PC-3 (cell line): ENCODE data around the gene NIM1K. TPM values are rescaled to one million over a fixed set of nuclear protein-coding genes. Genes with fewer than 3 reads are reported as not detected.
A peak's percentile ranks its signal among the peaks of the same experiment; 100 is the strongest.

Source experiments
- ATAC-seq: fragments of 200-7000 bp; cut with Tn5 transposase; 2 replicates; pipeline ENCODE4 v1.9.1; 2020; ENCODE audit warnings: mild to moderate bottlenecking, moderate library complexity
- BruUV-seq: library from RNA; stranded (reverse); fragments of 400-500 nt; replicated peaks from 2 replicates; lab custom pipeline; 2021; lab: Mats Ljungman, UMichigan
- CTCF ChIA-PET: fragments of 300-600 bp; sonication (Branson Sonifier 250); formaldehyde crosslinking; loops from one replicate; lab custom pipeline; 2022; ENCODE audit warnings: antibody characterized with exemption; lab: Charles Lee
- POLR2A ChIA-PET: fragments of 300-600 bp; sonication (Branson Sonifier 250); formaldehyde crosslinking; loops from one replicate; lab custom pipeline; 2022; ENCODE audit warnings: antibody characterized with exemption; ENCODE audit not compliant: unreplicated experiment; lab: Charles Lee
- DNase-seq: peaks from one replicate; pipeline ENCODE4 v3.0.0-alpha.2; 2015
- H2AFZ ChIP-seq: fragments of 300-600 bp; sonication (generic); 2 replicates; pipeline ENCODE4 v1.6.0; 2016; ENCODE audit warnings: antibody characterized with exemption, low read length
- H3F3A ChIP-seq: fragments of 300-600 bp; sonication (generic); one replicate; pipeline ENCODE4 v1.6.0; 2017; ENCODE audit warnings: antibody characterized with exemption, low read length, control low read depth, mild to moderate bottlenecking; ENCODE audit not compliant: unreplicated experiment
- H3K27ac ChIP-seq: fragments of 300-600 bp; sonication (generic); 2 replicates; pipeline ENCODE4 v1.5.1; 2016; ENCODE audit warnings: mild to moderate bottlenecking, low read length
- H3K27me3 ChIP-seq: fragments of 300-600 bp; sonication (generic); 2 replicates; pipeline ENCODE4 v1.6.1; 2016; ENCODE audit warnings: low read length, mixed read lengths
- H3K36me3 ChIP-seq: fragments of 300-600 bp; sonication (generic); 2 replicates; pipeline ENCODE4 v1.6.1; 2016; ENCODE audit warnings: low read depth, mixed run types, low read length, mixed read lengths
- H3K4me1 ChIP-seq: fragments of 300-600 bp; sonication (generic); 2 replicates; pipeline ENCODE4 v1.5.1; 2016; ENCODE audit warnings: low read length; ENCODE audit not compliant: insufficient read depth
- H3K4me2 ChIP-seq: fragments of 300-600 bp; sonication (generic); 2 replicates; pipeline ENCODE4 v1.6.0; 2016; ENCODE audit warnings: low read length
- H3K4me3 ChIP-seq: fragments of 300-600 bp; sonication (generic); 2 replicates; pipeline ENCODE4 v1.5.1; 2016; ENCODE audit warnings: mild to moderate bottlenecking, low read length, mixed read lengths
- H3K79me2 ChIP-seq: fragments of 300-600 bp; sonication (generic); 2 replicates; pipeline ENCODE4 v1.6.1; 2017; ENCODE audit warnings: low read length, mixed read lengths
- H3K9ac ChIP-seq: fragments of 300-600 bp; sonication (generic); 2 replicates; pipeline ENCODE4 v1.6.0; 2016; ENCODE audit warnings: mild to moderate bottlenecking, low read length
- H3K9me2 ChIP-seq: fragments of 300-600 bp; sonication (generic); replicated peaks from 2 replicates; pipeline ENCODE4 v1.6.1; 2016; ENCODE audit warnings: mixed run types, low read length, mixed read lengths
- H3K9me3 ChIP-seq: fragments of 300-600 bp; sonication (generic); 2 replicates; pipeline ENCODE4 v1.6.1; 2016; ENCODE audit warnings: low read length, mixed read lengths
- H4K20me1 ChIP-seq: fragments of 300-600 bp; sonication (generic); 2 replicates; pipeline ENCODE4 v1.6.1; 2016; ENCODE audit warnings: low read length, mixed read lengths
- EZH2 ChIP-seq: fragments of 300-600 bp; sonication (generic); IDR thresholded peaks from one replicate; pipeline ENCODE4 v1.6.1; 2017; ENCODE audit warnings: antibody characterized with exemption, mild to moderate bottlenecking, low read length; ENCODE audit not compliant: unreplicated experiment
- EZH2phosphoT487 ChIP-seq: fragments of 300-600 bp; sonication (generic); IDR thresholded peaks from 2 replicates; pipeline ENCODE4 v1.6.1; 2018; ENCODE audit warnings: mild to moderate bottlenecking, antibody characterized with exemption, low read length, borderline replicate concordance
- intact Hi-C: fragments of 100-400 bp; cut with micrococcal nuclease; formaldehyde crosslinking; loops from 2 replicates; pipeline ENCODE4 v1.9.0; 2023
- total RNA-seq: library from RNA; depleted of rRNA; stranded (reverse); fragments of >200 nt; gene quantifications from 2 replicates; pipeline ENCODE4 v1.2.3, GENCODE V29; 2014
- TF ChIP-seq, protein P1 (sequence below): fragments of 300-600 bp; sonication (generic); conservative IDR thresholded peaks from 2 replicates; pipeline ENCODE4 v1.5.1; 2017; ENCODE audit warnings: antibody characterized with exemption, low read depth, mild to moderate bottlenecking, low read length

NIM1K gene
- total RNA-seq, 1 experiment from 2014 or later: 0.26 TPM

- H3K9ac ChIP-seq: no peak overlapping the region
- no peaks in the 10 kb centered on the region for H4K20me1 ChIP-seq
- H3K79me2 ChIP-seq: no peaks in the 10 kb centered on the region
- no peak overlapping the region for H3K27ac ChIP-seq
- intact Hi-C loops: no loop called here
- no TSS peak for BruUV-seq
- H3K9me2 ChIP-seq: no peaks in the 10 kb centered on the region
- H3F3A ChIP-seq: no peaks in the 10 kb centered on the region
- no peaks in the 10 kb centered on the region for H3K27me3 ChIP-seq
- no peak overlapping the region for H2AFZ ChIP-seq
- H3K36me3 ChIP-seq: no peaks in the 10 kb centered on the region
- TF ChIP-seq EZH2 (no peak), EZH2phosphoT487 (no peak)
- TF ChIP-seq, protein P1, sequence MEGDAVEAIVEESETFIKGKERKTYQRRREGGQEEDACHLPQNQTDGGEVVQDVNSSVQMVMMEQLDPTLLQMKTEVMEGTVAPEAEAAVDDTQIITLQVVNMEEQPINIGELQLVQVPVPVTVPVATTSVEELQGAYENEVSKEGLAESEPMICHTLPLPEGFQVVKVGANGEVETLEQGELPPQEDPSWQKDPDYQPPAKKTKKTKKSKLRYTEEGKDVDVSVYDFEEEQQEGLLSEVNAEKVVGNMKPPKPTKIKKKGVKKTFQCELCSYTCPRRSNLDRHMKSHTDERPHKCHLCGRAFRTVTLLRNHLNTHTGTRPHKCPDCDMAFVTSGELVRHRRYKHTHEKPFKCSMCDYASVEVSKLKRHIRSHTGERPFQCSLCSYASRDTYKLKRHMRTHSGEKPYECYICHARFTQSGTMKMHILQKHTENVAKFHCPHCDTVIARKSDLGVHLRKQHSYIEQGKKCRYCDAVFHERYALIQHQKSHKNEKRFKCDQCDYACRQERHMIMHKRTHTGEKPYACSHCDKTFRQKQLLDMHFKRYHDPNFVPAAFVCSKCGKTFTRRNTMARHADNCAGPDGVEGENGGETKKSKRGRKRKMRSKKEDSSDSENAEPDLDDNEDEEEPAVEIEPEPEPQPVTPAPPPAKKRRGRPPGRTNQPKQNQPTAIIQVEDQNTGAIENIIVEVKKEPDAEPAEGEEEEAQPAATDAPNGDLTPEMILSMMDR: no peak
- ChIA-PET POLR2A (no interaction called here), CTCF (no interaction called here)
- H3K4me2 ChIP-seq: no peak overlapping the region
- no peak for ATAC-seq
- H3K4me1 ChIP-seq: 0 out of 2 replicates have a peak, but pooled peaks cover 3% of the 10 kb centered on the region
- DNase-seq: no peak
- no peaks in the 10 kb centered on the region for H3K9me3 ChIP-seq
- no peak overlapping the region for H3K4me3 ChIP-seq
Observed at GRCh38 chr5:43221502-43221901, 29.5 kb downstream of the NIM1K start.

DNA sequence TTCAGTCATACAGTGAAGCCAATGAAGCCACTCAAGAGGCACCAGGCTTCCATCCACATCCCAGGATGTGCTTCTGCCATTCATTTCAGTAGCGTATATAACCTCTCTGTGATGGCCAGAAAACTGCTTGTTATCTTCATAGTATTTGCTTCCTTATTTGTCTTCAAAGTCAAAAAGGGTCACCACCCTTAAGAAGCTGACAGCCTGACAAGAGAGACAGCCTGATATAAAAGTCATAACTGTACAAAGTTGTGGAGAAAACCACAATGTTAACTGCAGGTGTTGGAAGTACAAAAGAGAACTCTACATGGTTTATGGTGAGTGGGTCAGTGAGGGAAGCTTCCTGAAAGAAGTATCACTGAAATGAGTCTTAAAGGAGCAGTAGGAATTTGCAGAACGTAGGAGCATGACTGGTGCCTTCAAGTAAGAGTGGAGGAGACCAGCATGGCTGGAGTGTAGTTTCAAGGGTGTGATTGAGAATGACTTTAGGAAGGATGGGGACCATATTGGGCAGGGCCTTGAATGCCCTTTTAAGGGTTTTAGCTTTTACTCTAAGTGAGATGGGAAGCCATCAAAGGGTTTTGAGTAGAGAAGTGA, 33.7 kb downstream of the NIM1K start:
- H3K27me3 ChIP-seq: no peaks in the 10 kb centered on the region
- DNase-seq: no peak
- H3K9me2 ChIP-seq: no peaks in the 10 kb centered on the region
- no peak overlapping the region for H3K9ac ChIP-seq
- TF ChIP-seq EZH2: no peak
- TF ChIP-seq, protein P1: no peak
- TF ChIP-seq EZH2phosphoT487: no peak
- intact Hi-C loops: loop anchor here (2.0 kb wide), 2 partner anchors 17 to 81 kb away; no protein-coding TSS in a partner anchor
- H4K20me1 ChIP-seq: no peaks in the 10 kb centered on the region
- H3K4me1 ChIP-seq: peaks cover 3% of the 10 kb centered on the region; the same call in 1 of the 2 replicates
- H3K4me2 ChIP-seq: no peak overlapping the region
- H3K9me3 ChIP-seq: no peaks in the 10 kb centered on the region
- ChIA-PET CTCF (interaction anchor here (0.6 kb wide), 1 partner anchor 164 kb away, joined by 7 read pairs; no protein-coding TSS in a partner anchor), POLR2A (interaction anchor here (0.6 kb wide), 1 partner anchor 22 kb away, joined by 5 read pairs; no protein-coding TSS in a partner anchor)
- no peaks in the 10 kb centered on the region for H3F3A ChIP-seq
- H3K27ac ChIP-seq: no peak overlapping the region
- no peak overlapping the region for H2AFZ ChIP-seq
- ATAC-seq: no peak; the same call in 1 of the 2 replicates
- H3K36me3 ChIP-seq: no peaks in the 10 kb centered on the region
- H3K4me3 ChIP-seq: no peak overlapping the region
- H3K79me2 ChIP-seq: no peaks in the 10 kb centered on the region
- no TSS peak for BruUV-seq

DNA sequence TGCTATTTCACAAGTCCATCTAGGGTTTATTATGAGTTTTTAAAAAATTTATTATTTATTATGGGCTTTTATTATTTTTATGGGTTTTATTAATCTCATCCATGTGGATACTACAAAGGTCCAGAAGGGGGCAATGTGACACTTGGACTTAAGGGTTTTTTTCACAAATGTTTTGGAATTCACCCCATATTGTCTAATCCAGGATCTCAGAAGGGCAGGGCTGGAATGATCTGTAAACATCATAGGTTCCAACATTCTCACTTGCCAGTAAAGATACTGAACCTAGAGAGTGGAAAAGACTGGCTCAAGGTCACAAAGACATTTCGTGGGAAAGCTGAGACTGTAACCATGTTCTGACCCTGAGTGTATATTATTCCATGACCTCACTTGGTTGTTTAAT, 35.6 kb downstream of the NIM1K start:
- Histone ChIP-seq H4K20me1 (no peaks in the 10 kb centered on the region), H3K79me2 (no peaks in the 10 kb centered on the region), H3K9me3 (no peaks in the 10 kb centered on the region), H3K27ac (no peak overlapping the region), H3K9ac (no peak overlapping the region), H3K4me2 (0 out of 2 replicates have a peak overlapping the region, but pooled peaks have one; percentile 35), H3F3A (no peaks in the 10 kb centered on the region), H3K9me2 (no peaks in the 10 kb centered on the region), H3K27me3 (no peaks in the 10 kb centered on the region), H2AFZ (peak overlapping the region; percentile 74), H3K4me1 (peaks cover 3% of the 10 kb centered on the region; the same call in 1 of the 2 replicates), H3K36me3 (no peaks in the 10 kb centered on the region), H3K4me3 (no peak overlapping the region)
- peak; percentile 60 for ATAC-seq
- no TSS peak for BruUV-seq
- DNase-seq: peak; percentile 84
- CTCF ChIA-PET: no interaction called here
- TF ChIP-seq, protein P1: peak; percentile 80
- TF ChIP-seq EZH2 (no peak), EZH2phosphoT487 (no peak)
- POLR2A ChIA-PET: no interaction called here
- intact Hi-C loops: loop anchor here (1.0 to 2.0 kb wide), 3 partner anchors 19 to 162 kb away; no protein-coding TSS in a partner anchor
